Astrocyte (in vitro differentiated cells and primary cell): Measurements from ENCODE around the gene ZNF335.

Source experiments
- EZH2 ChIP-seq: IDR thresholded peaks from 2 replicates; pipeline ENCODE4 v1.6.1; 2012; ENCODE audit warnings: mild to moderate bottlenecking, low read length, inconsistent platforms; ENCODE audit not compliant: insufficient read depth
- TF ChIP-seq, protein P1 (sequence below): IDR thresholded peaks from 2 replicates; pipeline ENCODE4 v1.5.1; 2011; ENCODE audit warnings: low read depth, mild to moderate bottlenecking, inconsistent platforms, low read length, moderate library complexity; ENCODE audit not compliant: insufficient read depth

DNA sequence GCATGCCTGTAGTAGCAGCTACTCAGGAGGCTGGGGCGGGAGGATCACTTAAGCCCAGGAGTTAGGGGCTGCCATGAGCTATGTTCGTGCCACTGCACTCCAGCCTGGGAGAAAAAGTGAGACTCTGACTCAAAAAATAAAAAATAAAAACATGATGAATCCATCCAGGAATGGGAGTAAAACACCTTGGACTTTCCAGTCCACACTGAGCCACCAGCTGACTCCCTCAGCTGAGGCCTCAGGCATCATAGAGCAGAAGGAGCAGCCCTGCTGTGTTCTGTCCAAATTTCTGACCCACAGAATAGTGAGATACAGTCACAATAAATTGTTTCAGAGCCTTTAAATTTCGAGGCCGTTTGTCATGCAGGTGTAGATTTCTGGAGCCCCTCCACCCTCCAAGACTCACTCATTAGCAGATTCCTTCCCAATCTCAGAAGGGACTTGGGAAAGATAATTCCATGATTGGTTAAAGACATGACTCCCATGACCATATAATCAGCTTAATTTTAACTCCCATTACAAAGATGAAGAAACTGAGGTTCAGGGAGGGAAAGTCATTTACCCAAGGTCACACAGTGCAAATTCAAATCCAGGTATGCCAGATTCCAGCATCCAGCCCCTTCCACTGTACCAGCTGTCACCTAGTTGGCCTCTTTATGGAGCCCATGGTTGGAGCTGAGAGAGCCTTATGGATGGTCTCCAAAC is 27.7 kb upstream of the ZNF335 start:
- TF ChIP-seq, protein P1, sequence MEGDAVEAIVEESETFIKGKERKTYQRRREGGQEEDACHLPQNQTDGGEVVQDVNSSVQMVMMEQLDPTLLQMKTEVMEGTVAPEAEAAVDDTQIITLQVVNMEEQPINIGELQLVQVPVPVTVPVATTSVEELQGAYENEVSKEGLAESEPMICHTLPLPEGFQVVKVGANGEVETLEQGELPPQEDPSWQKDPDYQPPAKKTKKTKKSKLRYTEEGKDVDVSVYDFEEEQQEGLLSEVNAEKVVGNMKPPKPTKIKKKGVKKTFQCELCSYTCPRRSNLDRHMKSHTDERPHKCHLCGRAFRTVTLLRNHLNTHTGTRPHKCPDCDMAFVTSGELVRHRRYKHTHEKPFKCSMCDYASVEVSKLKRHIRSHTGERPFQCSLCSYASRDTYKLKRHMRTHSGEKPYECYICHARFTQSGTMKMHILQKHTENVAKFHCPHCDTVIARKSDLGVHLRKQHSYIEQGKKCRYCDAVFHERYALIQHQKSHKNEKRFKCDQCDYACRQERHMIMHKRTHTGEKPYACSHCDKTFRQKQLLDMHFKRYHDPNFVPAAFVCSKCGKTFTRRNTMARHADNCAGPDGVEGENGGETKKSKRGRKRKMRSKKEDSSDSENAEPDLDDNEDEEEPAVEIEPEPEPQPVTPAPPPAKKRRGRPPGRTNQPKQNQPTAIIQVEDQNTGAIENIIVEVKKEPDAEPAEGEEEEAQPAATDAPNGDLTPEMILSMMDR, result no peak
- no peak for TF ChIP-seq EZH2
